ENCODE data around the gene ESRRA. TPM values are rescaled to one million over a fixed set of nuclear protein-coding genes. Genes with fewer than 3 reads are reported as not detected.

ESRRA gene
- polyA plus RNA-seq, 1 donor from 2014 or later = 29.0 TPM

- Histone ChIP-seq H3K27ac (ENCODE audit: low read length) (no peak overlapping the region), H3K36me3 (ENCODE audit: insufficient read depth, low read length) (no peaks in the 10 kb centered on the region), H3K4me3 (ENCODE audit: low read length) (no peak overlapping the region), H3K9ac (ENCODE audit: low read length) (no peak overlapping the region), H3K9me2 (ENCODE audit: insufficient read depth, low read length) (no peaks in the 10 kb centered on the region), H3K79me2 (replicated peaks; ENCODE audit: insufficient read depth, low read length) (no peaks in the 10 kb centered on the region), H2AFZ (ENCODE audit: low read depth, low read length) (no peak overlapping the region), H3F3A (ENCODE audit: insufficient read depth, low read length, poor library complexity, severe bottlenecking) (no peaks in the 10 kb centered on the region), H3K4me2 (ENCODE audit: low read length) (no peak overlapping the region), H3K27me3 (ENCODE audit: insufficient read depth, low read depth, low read length) (peaks cover 94% of the 10 kb centered on the region), H4K20me1 (ENCODE audit: insufficient read depth) (no peaks in the 10 kb centered on the region), H3K9me3 (ENCODE audit: low read length) (no peaks in the 10 kb centered on the region)
- TF ChIP-seq SMC3 (conservative IDR thresholded peaks at IDR 0.05; ENCODE audit: poor library complexity) (no peak), EP300 (conservative IDR thresholded peaks at IDR 0.05; ENCODE audit: poor library complexity, severe bottlenecking) (no peak), RAD21 (conservative IDR thresholded peaks at IDR 0.05) (no peak), TAF1 (IDR thresholded peaks at IDR 0.05; ENCODE audit: low read depth) (no peak), MXI1 (conservative IDR thresholded peaks at IDR 0.05; ENCODE audit: poor library complexity, severe bottlenecking) (no peak), CTCF (IDR thresholded peaks at IDR 0.05; ENCODE audit: poor library complexity, severe bottlenecking) (no peak), REST (IDR thresholded peaks at IDR 0.05; ENCODE audit: borderline replicate concordance) (no peak), POLR2AphosphoS5 (IDR thresholded peaks at IDR 0.05) (no peak), EZH2 (IDR thresholded peaks at IDR 0.05; ENCODE audit: borderline replicate concordance, insufficient read depth, low read length, poor library complexity, severe bottlenecking) (no peak)
Observed at GRCh38 chr11:64295760-64296159, 9.6 kb upstream of the ESRRA start.

- Histone ChIP-seq H2AFZ (ENCODE audit: low read depth, low read length) (no peak overlapping the region), H4K20me1 (ENCODE audit: insufficient read depth) (no peaks in the 10 kb centered on the region), H3K4me3 (ENCODE audit: low read length) (no peak overlapping the region), H3K36me3 (ENCODE audit: insufficient read depth, low read length) (no peaks in the 10 kb centered on the region), H3K9me2 (ENCODE audit: insufficient read depth, low read length) (no peaks in the 10 kb centered on the region), H3K27me3 (ENCODE audit: insufficient read depth, low read depth, low read length) (peaks cover 94% of the 10 kb centered on the region), H3F3A (ENCODE audit: insufficient read depth, low read length, poor library complexity, severe bottlenecking) (no peaks in the 10 kb centered on the region), H3K27ac (ENCODE audit: low read length) (no peak overlapping the region), H3K4me2 (ENCODE audit: low read length) (no peak overlapping the region), H3K9ac (ENCODE audit: low read length) (no peak overlapping the region), H3K9me3 (ENCODE audit: low read length) (no peaks in the 10 kb centered on the region), H3K79me2 (replicated peaks; ENCODE audit: insufficient read depth, low read length) (no peaks in the 10 kb centered on the region)
- TF ChIP-seq REST (IDR thresholded peaks at IDR 0.05; ENCODE audit: borderline replicate concordance) (no peak), CTCF (IDR thresholded peaks at IDR 0.05; ENCODE audit: poor library complexity, severe bottlenecking) (no peak), SMC3 (conservative IDR thresholded peaks at IDR 0.05; ENCODE audit: poor library complexity) (no peak), TAF1 (IDR thresholded peaks at IDR 0.05; ENCODE audit: low read depth) (no peak), RAD21 (conservative IDR thresholded peaks at IDR 0.05) (no peak), MXI1 (conservative IDR thresholded peaks at IDR 0.05; ENCODE audit: poor library complexity, severe bottlenecking) (no peak), EP300 (conservative IDR thresholded peaks at IDR 0.05; ENCODE audit: poor library complexity, severe bottlenecking) (no peak), EZH2 (IDR thresholded peaks at IDR 0.05; ENCODE audit: borderline replicate concordance, insufficient read depth, low read length, poor library complexity, severe bottlenecking) (no peak), POLR2AphosphoS5 (IDR thresholded peaks at IDR 0.05) (no peak)
Observed at GRCh38 chr11:64296236-64296635, 9.1 kb upstream of the ESRRA start.
